MM.1S (cell line): ENCODE results near the gene ARHGEF10L.

Experiments
- DNase-seq: peaks from one replicate; pipeline ENCODE4 v3.0.0-alpha.2; 2015
- H2AFZ ChIP-seq: fragments of 300-600 bp; sonication (generic); 2 replicates; pipeline ENCODE4 v1.6.0; 2016; ENCODE audit warnings: antibody characterized with exemption, low read length
- H3F3A ChIP-seq: fragments of 300-600 bp; sonication (generic); 2 replicates; pipeline ENCODE4 v1.6.1; 2016; ENCODE audit warnings: mild to moderate bottlenecking, antibody characterized with exemption, low read length, moderate library complexity, mixed read lengths; ENCODE audit not compliant: insufficient read depth
- H3K27ac ChIP-seq: fragments of 300-600 bp; sonication (generic); 2 replicates; pipeline ENCODE4 v1.5.1; 2016; ENCODE audit warnings: mild to moderate bottlenecking, low read length
- H3K27me3 ChIP-seq: fragments of 300-600 bp; sonication (generic); replicated peaks from 2 replicates; pipeline ENCODE4 v1.6.0; 2016; ENCODE audit warnings: low read length; ENCODE audit not compliant: insufficient read depth
- H3K36me3 ChIP-seq: fragments of 300-600 bp; sonication (generic); replicated peaks from 2 replicates; pipeline ENCODE4 v1.6.1; 2016; ENCODE audit warnings: mild to moderate bottlenecking, low read length, mixed read lengths; ENCODE audit not compliant: insufficient read depth
- H3K4me1 ChIP-seq: fragments of 300-600 bp; sonication (generic); 2 replicates; pipeline ENCODE4 v1.6.1; 2016; ENCODE audit warnings: low read length, mixed read lengths
- H3K4me2 ChIP-seq: fragments of 300-600 bp; sonication (generic); 2 replicates; pipeline ENCODE4 v1.6.0; 2016; ENCODE audit warnings: low read depth, low read length
- H3K4me3 ChIP-seq: fragments of 300-600 bp; sonication (generic); 2 replicates; pipeline ENCODE4 v1.5.1; 2016; ENCODE audit warnings: low read length, mixed read lengths
- H3K79me2 ChIP-seq: fragments of 300-600 bp; sonication (generic); 2 replicates; pipeline ENCODE4 v1.6.1; 2016; ENCODE audit warnings: mixed run types, low read length, mixed read lengths
- H3K9ac ChIP-seq: fragments of 300-600 bp; sonication (generic); 2 replicates; pipeline ENCODE4 v1.6.1; 2016; ENCODE audit warnings: low read length, mixed read lengths
- H3K9me2 ChIP-seq: fragments of 300-600 bp; sonication (generic); replicated peaks from 2 replicates; pipeline ENCODE4 v1.6.1; 2016; ENCODE audit warnings: mild to moderate bottlenecking, low read length, mixed read lengths; ENCODE audit not compliant: insufficient read depth
- H3K9me3 ChIP-seq: fragments of 300-600 bp; sonication (generic); replicated peaks from 2 replicates; pipeline ENCODE4 v1.6.1; 2016; ENCODE audit warnings: mild to moderate bottlenecking, low read length, mixed read lengths; ENCODE audit not compliant: insufficient read depth
- H4K20me1 ChIP-seq: fragments of 300-600 bp; sonication (generic); 2 replicates; pipeline ENCODE4 v1.6.1; 2016; ENCODE audit warnings: mild to moderate bottlenecking, low read length, moderate library complexity, mixed read lengths; ENCODE audit not compliant: insufficient read depth
- CTCF ChIP-seq: fragments of 300-600 bp; sonication (generic); IDR thresholded peaks from 2 replicates; pipeline ENCODE4 v1.5.1; 2016; ENCODE audit warnings: antibody characterized with exemption, low read length, mixed read lengths
- EZH2 ChIP-seq: fragments of 300-600 bp; sonication (generic); optimal IDR thresholded peaks from 2 replicates; pipeline ENCODE3; 2017; ENCODE audit warnings: low read depth, mild to moderate bottlenecking, antibody characterized with exemption, low read length, mixed read lengths
- EZH2phosphoT487 ChIP-seq: fragments of 300-600 bp; sonication (generic); IDR thresholded peaks from 2 replicates; pipeline ENCODE4 v1.6.1; 2018; ENCODE audit warnings: antibody characterized with exemption, low read length

ARHGEF10L gene

DNA sequence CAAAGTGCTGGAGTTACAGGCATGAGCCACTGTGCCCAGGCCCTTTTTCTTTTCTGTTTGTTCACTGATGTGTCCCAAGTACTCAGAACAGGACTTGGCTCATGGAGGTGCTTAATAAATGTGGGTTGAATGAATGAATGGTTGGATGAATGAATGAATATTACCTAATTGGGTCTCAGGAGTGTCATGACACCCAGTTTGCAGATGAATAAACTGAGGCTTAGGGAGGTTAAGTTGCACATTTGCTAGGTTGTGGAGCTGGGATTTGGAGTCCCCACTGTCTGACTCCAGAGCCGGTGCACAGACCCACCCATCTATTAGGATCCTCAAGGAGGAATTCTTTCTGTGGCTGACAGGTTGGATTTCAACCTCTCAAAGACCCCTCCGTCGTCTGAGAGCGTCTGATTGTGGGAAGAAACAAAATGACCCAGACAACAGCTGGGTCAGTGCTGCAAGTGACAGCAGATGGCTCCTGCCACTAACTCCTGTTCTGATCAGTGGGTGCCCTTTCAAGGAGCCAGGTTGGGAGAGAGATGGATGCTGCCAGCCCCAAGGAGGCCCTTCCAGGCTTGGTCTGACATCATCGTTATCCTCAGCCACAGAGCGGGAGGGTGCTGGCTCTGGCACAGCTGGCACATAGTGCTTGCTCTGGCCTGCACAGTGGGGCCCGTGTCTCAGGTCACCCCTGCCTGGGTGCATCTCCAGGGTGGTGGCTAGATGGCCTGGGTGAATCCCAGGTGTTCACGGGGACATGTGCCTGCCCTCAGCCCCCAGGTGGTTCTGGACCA lies 24.2 kb downstream of the ARHGEF10L start:
- H3K27me3 ChIP-seq, result peaks cover 87% of the 10 kb centered on the region
- no peak for TF ChIP-seq EZH2
- no peak for TF ChIP-seq EZH2phosphoT487
- no peak for TF ChIP-seq CTCF
- no peak overlapping the region for H3K4me2 ChIP-seq
- no peaks in the 10 kb centered on the region for H3K4me1 ChIP-seq
- no peak overlapping the region for H3K9ac ChIP-seq
- no peak overlapping the region for H2AFZ ChIP-seq
- no peaks in the 10 kb centered on the region for H3F3A ChIP-seq
- H3K4me3 ChIP-seq, result no peak overlapping the region
- no peaks in the 10 kb centered on the region for H3K36me3 ChIP-seq
- H4K20me1 ChIP-seq, result no peaks in the 10 kb centered on the region
- no peak overlapping the region for H3K27ac ChIP-seq
- no peaks in the 10 kb centered on the region for H3K9me2 ChIP-seq
- no peak for DNase-seq
- no peaks in the 10 kb centered on the region for H3K9me3 ChIP-seq
- H3K79me2 ChIP-seq, result no peaks in the 10 kb centered on the region

DNA sequence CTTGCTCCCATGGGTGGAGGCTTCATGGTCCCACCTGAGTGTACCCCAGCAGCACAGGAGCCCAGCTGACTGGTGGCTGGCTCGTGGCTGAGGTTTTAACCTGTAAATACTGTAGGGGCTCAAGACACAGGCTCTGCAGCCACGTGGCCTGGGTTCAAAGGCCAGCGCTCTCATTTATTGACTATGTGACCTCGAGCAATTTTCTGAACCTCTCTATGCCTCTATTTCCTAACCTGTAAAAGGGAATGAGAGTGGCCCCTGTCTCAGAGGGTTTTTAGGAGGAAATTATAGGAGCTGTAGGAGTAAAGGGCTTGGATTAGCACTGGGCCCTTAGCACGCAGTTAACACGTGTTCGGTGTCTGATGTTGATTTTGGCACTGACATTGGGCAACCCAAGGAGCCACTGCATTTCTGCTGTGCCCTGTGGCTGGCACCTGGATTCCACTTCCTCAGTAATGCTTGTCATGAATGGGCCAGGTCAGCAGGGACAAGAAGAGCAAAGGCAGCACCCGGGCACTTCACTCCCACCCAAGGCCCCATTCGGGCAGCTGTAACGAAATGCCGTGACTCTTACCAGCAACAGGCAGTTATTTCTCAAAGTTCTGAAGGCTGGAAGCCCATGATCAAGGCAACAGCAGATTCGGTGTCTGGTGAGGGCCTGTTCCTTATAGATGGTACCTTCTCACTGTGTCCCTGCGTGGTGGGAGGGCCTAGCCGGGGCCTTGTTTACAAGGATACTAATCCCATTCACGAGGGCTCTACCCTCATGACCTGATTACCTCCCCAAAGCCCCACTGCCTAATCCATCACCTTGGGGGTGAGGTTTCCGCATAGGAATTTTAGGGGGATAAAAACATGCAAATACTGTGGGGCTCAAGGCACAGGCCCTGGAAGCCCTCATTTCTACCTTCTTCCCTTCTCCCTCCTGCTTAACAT lies 25.2 kb downstream of the ARHGEF10L start:
- H3K4me3 ChIP-seq, result no peak overlapping the region
- H3K9ac ChIP-seq, result no peak overlapping the region
- H3K27me3 ChIP-seq, result peaks cover 88% of the 10 kb centered on the region
- H3K4me2 ChIP-seq, result no peak overlapping the region
- H3F3A ChIP-seq, result no peaks in the 10 kb centered on the region
- H3K9me2 ChIP-seq, result no peaks in the 10 kb centered on the region
- H3K36me3 ChIP-seq, result no peaks in the 10 kb centered on the region
- H3K27ac ChIP-seq, result no peak overlapping the region
- no peak for TF ChIP-seq CTCF
- no peak for TF ChIP-seq EZH2
- TF ChIP-seq EZH2phosphoT487, result no peak
- no peaks in the 10 kb centered on the region for H3K79me2 ChIP-seq
- no peaks in the 10 kb centered on the region for H3K4me1 ChIP-seq
- H4K20me1 ChIP-seq, result no peaks in the 10 kb centered on the region
- H3K9me3 ChIP-seq, result no peaks in the 10 kb centered on the region
- H2AFZ ChIP-seq, result no peak overlapping the region
- no peak for DNase-seq

- Histone ChIP-seq H3K4me1 (no peaks in the 10 kb centered on the region), H2AFZ (no peak overlapping the region), H3K9ac (no peak overlapping the region), H3K27me3 (peaks cover 92% of the 10 kb centered on the region), H3K4me3 (no peak overlapping the region), H3K79me2 (no peaks in the 10 kb centered on the region), H3F3A (no peaks in the 10 kb centered on the region), H3K36me3 (no peaks in the 10 kb centered on the region), H4K20me1 (no peaks in the 10 kb centered on the region), H3K4me2 (no peak overlapping the region), H3K27ac (no peak overlapping the region), H3K9me2 (no peaks in the 10 kb centered on the region), H3K9me3 (no peaks in the 10 kb centered on the region)
- no peak for TF ChIP-seq EZH2
- TF ChIP-seq EZH2phosphoT487, result no peak
- TF ChIP-seq CTCF, result no peak
- DNase-seq, result no peak
Observed at GRCh38 chr1:17565461-17566252, 26.2 kb downstream of the ARHGEF10L start.
